Fibroblast of the aortic adventitia (primary cell): ENCODE data around the gene CD1B. TPM values are rescaled to one million over a fixed set of nuclear protein-coding genes. Genes with fewer than 3 reads are reported as not detected.

Experiments used
- DNase-seq: peaks from one replicate; pipeline ENCODE4 v3.0.0-alpha.2; 2010; ENCODE audit warnings: low read depth
- H3K4me3 ChIP-seq: 2 replicates; pipeline ENCODE4 v1.5.1; 2011; ENCODE audit warnings: low read depth, mild to moderate bottlenecking, control low read depth, low read length, moderate library complexity
- CTCF ChIP-seq: IDR thresholded peaks from 2 replicates; pipeline ENCODE4 v1.5.1; 2011; ENCODE audit warnings: mild to moderate bottlenecking, low read length, control low read depth, inconsistent platforms; ENCODE audit not compliant: insufficient read depth
- total RNA-seq: library from RNA; depleted of rRNA; stranded (reverse); fragments of >200 nt; gene quantifications from 2 replicates; pipeline ENCODE4 v1.2.3, GENCODE V29; 2012; ENCODE audit warnings: low replicate concordance

Gene CD1B
- total RNA-seq, 1 donor, result not detected

DNA sequence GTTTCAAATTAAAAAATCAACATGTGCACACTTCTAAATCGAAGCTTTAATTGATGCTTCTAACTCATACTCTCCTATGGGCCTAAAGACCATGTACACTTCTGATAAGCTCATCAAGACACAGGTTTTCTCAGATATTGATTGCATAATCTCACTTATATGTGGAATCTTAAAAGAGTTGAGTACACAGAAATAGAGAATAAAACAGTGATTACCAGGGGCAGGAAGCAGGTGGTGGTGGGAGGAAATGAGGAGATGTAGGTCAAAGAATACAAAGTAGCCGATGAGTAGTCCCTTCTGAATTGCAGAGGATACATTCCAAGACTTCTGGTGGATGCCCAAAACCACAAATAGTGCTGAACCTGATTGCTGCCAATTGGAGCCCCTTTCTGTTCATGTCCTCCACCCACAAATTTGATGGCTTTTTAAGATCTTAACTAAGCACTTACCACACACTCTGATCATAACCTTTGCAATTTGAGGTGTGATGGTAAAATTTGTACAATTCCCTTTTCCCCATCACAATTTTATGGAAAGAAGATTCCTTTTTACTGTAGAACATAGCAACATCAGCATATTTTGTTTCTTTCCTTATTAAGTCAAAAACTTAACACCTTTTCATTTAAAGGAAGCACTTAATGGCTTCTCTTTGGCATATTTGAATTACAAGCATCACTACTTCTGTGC, 3.3 kb upstream of the CD1B start:
- no peak for DNase-seq
- H3K4me3 ChIP-seq, result no peak overlapping the region
- no peak for TF ChIP-seq CTCF

DNA sequence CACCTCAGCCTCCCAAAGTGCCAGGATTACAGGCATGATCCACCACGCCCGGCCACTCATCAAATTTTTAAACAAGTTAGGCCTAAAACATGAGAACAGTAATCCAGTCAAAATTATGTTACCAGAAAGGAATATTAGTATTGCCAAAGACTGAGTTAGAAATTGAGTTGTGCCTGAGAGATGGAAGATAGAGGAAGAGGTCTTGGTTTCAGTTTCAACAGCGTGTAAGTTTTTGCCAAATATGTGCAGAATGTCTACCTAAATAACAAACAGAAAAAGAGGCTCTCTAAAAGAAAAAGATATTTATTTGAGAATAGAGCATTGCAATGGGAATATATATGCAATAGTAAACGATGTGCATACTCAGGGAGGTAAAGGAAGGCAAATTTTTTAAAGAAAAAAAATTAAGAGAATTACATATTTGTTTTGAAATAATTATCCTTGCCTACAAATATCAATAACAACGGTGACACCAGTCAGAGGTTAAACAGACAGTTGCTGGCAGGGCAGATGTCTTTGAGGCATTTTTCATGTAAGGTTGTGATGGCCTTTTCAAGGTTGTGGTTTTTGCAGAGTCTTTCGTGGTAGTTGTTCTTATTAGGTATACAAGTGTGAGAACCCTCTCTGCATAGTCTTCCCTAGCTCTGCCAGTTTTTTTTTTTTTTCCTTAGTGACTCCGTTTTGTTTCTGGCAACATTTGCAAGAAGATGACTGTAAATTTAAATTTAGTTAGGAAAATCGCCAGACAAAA, 2.2 kb upstream of the CD1B start:
- DNase-seq, result no peak
- H3K4me3 ChIP-seq, result no peak overlapping the region
- TF ChIP-seq CTCF, result no peak

DNA sequence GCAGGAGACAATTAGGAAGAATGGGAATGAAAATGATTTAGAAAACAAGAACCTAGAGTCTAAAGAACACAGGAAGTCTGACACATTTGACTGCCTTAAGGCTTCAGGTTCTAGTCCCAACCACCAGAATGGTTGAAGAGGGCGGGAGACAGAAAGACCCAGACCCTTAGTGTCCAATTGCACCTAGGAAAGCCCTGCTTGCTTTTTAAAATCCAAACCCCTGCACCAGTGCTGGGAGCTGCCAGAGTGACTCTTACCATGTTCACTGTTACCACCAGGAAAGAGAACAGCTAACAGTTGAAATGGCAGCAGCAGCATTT, 265 bp downstream of the CD1B start:
- DNase-seq, result no peak
- no peak overlapping the region for H3K4me3 ChIP-seq
- no peak for TF ChIP-seq CTCF

GRCh38 chr1:158330391-158331105, 783 bp downstream of the CD1B start:
- no peak overlapping the region for H3K4me3 ChIP-seq
- TF ChIP-seq CTCF, result no peak
- DNase-seq, result no peak

GRCh38 chr1:158329733-158330132, 1.6 kb downstream of the CD1B start:
- no peak overlapping the region for H3K4me3 ChIP-seq
- TF ChIP-seq CTCF, result no peak
- no peak for DNase-seq

GRCh38 chr1:158329300-158329699, 2.0 kb downstream of the CD1B start:
- no peak overlapping the region for H3K4me3 ChIP-seq
- no peak for TF ChIP-seq CTCF
- no peak for DNase-seq
